GM21526 (cell line): ENCODE results near the gene SPEM2.
"Not testable (repeated sequence)": the region's sequence is repeated elsewhere in the genome, so short reads cannot be mapped to it uniquely, and the experiment has no call there.

Experiments
- ATAC-seq: cut with Tn5 transposase; IDR thresholded peaks from one replicate; pipeline ENCODE4 v1.9.1; 2021; ENCODE audit warnings: moderate library complexity; ENCODE audit not compliant: unreplicated experiment, low FRiP score

Gene SPEM2

DNA sequence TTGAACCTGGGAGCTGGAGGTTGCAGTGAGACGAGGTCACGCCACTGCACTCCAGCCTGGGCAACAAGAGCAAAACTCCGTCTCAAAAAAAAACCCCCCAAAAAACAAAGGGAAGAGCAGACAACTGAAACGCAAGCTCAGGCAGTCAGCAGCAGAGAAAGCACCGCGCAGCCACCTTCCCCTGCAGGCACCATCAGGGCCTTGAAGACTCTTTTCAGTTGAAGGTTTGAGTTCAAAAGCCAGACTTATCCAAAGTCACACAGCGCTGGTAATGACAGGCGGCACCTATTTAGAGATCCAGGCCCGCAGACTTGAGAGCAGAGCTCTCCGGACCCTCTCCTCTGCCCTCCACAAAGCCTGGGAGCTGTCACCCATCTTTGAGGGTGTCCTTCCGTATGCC is 42.9 kb downstream of the SPEM2 start:
- no peak for ATAC-seq

DNA sequence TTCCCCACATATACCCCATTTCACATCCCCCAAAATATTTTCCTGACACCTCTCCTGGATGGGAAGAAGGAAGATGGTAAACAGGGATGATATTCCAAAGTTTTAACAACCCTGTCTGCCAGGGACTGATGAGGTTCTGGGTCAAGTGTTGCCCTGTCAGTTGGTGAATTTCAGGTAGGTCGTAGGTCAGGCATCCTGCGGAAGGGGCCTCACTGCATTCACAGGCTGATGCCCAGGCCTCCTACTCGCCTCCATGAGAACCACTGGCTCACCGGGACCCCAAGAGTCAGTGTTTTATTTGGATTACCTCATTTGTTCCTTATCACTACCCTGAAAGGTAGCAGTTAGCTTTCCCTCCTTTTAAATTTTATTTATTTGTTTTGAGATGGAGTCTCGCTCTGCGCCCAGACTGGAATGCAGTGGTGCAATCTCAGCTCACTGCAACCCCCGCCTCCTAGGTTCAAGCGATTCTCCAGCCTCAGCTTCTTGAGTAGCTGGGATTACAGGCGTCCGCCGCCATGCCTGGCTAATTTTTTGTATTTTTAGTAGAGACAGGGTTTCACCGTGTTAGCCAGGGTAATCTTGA is 43.5 kb downstream of the SPEM2 start:
- no peak for ATAC-seq

DNA sequence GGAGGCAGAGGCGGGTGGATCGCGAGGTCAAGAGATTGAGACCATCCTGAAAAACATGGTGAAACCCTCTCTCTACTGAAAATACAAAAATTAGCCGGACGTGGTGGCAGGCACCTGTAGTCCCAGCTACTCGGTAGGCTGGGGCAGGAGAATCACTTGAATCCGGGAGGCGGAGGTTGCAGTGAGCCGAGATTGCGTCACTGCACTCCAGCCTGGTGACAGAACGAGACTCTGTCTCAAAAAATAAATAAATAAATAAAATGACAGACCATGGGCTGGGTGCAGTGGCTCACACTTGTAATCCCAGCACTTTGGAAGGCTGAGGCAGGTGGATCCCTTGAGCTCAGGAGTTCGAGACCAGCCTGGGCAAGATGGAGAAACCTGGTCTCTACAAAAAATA is 44.4 kb downstream of the SPEM2 start:
- ATAC-seq = not testable (repeated sequence)

DNA sequence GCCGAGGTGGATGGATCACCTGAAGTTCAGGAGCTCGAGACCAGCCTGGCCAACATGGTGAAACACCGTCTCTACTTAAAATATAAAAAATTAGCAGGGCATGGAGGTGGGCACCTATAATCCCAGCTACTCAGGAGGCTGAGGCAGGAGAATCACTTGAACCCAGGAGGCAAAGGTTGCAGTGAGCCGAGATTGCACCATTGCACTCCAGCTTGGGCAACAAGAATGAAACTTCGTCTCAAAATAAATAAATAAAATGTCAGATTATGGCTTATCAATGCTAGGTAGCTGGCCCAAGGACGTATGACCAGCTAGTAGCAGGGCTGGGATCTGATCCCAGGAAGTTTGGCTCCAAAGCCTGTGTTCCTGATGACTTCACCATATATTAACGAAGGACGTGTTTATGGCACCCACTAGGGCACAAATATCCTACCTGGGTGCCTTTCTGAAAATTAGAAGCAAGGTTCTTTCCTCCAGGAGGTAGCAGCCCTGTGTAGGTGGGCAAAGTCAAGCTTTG is 45.1 kb downstream of the SPEM2 start:
- ATAC-seq = not testable (repeated sequence)

DNA sequence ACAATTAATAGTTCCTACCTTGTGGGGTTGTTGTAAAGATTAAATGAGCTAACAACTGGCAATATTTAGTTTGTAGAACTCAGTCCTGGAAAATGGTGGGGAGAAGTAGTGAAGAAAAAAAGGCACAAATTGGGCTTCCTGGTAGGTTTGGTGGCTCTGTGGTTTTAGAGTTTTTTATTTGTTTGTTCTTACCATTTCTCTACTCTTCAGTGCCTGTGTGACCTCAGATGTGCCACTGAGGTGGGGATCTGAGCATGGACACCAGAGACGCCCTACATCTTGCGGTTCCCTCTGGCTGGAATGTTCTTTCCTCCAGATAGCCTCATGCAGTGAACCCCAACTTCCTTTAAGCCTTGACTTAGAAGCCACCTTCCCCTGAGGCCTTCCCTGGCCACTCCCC is 46.3 kb downstream of the SPEM2 start:
- no peak for ATAC-seq

DNA sequence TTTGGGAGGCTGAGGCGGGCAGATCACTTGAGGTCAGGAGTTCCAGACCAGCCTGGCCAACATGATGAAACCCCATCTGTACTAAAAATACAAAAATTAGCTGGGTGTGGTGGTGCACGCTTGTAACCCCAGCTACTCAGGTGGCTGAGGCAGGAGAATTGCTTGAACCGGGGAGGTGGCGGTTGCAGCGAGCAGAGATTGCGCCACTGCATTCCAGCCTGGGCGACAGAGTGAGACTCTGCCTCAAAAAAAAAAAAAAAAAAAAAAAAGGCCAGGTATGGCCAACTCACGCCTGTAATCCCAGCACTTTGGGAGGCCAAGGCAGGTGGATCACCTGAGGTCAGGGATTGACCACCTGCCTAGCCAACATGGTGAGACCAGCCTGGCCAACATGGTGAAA is 49.4 kb downstream of the SPEM2 start:
- ATAC-seq = not testable (repeated sequence)

DNA sequence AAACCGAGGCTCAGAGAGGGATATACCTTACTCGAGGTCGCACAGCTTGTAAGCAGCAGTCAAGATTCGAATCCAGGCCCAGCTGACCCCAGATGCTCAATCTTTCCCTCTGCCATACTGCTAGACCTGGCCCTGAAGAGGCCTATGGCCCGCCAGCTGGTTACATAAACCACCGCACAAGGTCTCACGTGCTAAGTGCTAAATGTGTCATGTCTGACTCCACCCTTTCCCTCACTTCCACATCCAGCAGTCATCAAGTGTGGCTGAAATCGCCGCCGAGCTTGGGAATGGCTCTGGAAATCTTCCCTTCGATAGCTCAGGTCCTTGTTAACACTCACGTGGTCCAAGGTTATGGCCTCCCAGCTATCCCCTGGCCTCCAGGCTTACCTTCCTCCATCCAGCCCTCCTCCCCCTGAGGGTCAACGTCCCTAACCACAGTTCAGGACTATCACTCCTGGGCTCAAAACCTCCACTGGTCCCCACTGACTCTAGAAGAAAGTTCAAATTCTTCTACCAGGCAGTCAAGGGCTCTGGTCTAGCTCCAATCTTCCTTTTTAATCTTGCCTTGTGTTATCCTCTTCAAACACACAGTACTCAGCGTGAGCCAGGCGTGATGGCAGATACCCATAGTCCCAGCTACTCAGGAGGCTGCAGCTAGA is 50.5 kb downstream of the SPEM2 start:
- no peak for ATAC-seq

DNA sequence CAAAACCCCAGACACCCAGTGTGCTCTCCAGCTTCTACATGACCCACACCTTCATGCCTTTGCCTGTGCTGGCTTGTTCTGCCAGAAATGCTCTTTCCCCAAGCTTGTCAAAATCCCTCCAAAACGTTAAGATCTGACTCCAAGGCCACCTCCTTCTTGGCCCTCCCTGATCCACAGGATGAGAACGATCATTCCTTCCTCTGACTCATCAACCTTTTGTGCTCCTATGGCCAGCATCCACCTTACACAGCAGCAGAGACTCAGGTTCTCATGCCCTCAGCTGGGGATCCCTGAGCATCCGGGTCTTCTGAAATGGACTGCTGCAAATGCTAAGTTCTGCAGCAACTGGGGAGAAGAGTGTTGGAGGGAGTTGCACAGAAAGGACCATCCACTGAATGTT is 51.1 kb downstream of the SPEM2 start:
- ATAC-seq = no peak

DNA sequence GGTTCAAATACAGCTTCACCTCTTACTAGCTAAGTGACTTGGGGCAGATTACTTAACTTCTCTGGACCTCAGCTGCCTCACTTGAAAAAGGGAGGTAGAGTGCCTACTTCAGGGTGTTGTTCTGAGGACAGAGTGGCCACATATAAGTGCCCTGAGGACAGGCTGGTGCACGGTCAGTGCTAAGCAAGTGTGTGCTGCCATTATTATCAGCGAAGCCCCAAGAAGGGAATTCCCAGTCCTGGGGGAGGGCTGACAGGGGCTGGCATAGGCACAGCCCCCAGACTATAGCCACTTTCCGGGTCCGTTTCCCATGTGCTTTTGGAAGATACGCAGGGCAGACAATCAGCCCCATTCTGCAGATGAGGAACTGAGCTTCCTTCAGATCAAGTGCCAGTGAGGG is 51.5 kb downstream of the SPEM2 start:
- no peak for ATAC-seq
